A673 (cell line): ENCODE measurements around the gene MGARP. TPM values are rescaled to one million over a fixed set of nuclear protein-coding genes. Genes with fewer than 3 reads are reported as not detected.

Source experiments
- BruUV-seq: library from RNA; stranded (reverse); fragments of 400-500 nt; replicated peaks from 2 replicates; lab custom pipeline; 2021; lab: Mats Ljungman, UMichigan
- CTCF ChIA-PET: fragments of 300-600 bp; sonication (Branson Sonifier 250); formaldehyde crosslinking; loops from one replicate; lab custom pipeline; 2022; ENCODE audit warnings: antibody characterized with exemption; lab: Charles Lee
- POLR2A ChIA-PET: fragments of 300-600 bp; sonication (Branson Sonifier 250); formaldehyde crosslinking; loops from one replicate; lab custom pipeline; 2022; ENCODE audit warnings: antibody characterized with exemption; ENCODE audit not compliant: low non-redundant PET; lab: Charles Lee
- DNase-seq: peaks from one replicate; pipeline ENCODE4 v3.0.0-alpha.2; 2015; ENCODE audit warnings: low spot score
- H3K27ac ChIP-seq: fragments of 200-600 bp; sonication (generic); 2 replicates; pipeline ENCODE4 v1.5.1; 2016; ENCODE audit warnings: mixed run types, low read depth, mild to moderate bottlenecking, mixed read lengths, antibody characterized with exemption, low read length; ENCODE audit not compliant: poor library complexity, severe bottlenecking
- H3K27me3 ChIP-seq: fragments of 200-600 bp; sonication (generic); replicated peaks from 2 replicates; pipeline ENCODE4 v1.6.1; 2017; ENCODE audit warnings: mixed run types, low read depth, mild to moderate bottlenecking, mixed read lengths, antibody characterized with exemption, low read length; ENCODE audit not compliant: insufficient read depth, poor library complexity
- H3K36me3 ChIP-seq: fragments of 200-600 bp; sonication (generic); 2 replicates; pipeline ENCODE4 v1.6.1; 2016; ENCODE audit warnings: mixed run types, mild to moderate bottlenecking, mixed read lengths, antibody characterized with exemption, low read length; ENCODE audit not compliant: insufficient read depth, poor library complexity, severe bottlenecking
- H3K4me1 ChIP-seq: fragments of 200-600 bp; sonication (generic); 2 replicates; pipeline ENCODE4 v1.6.1; 2017; ENCODE audit warnings: mixed run types, mild to moderate bottlenecking, mixed read lengths, antibody characterized with exemption, low read length; ENCODE audit not compliant: insufficient read depth, poor library complexity, severe bottlenecking
- H3K4me3 ChIP-seq: fragments of 200-600 bp; sonication (generic); 2 replicates; pipeline ENCODE4 v1.5.1; 2016; ENCODE audit warnings: low read depth, mixed run types, mild to moderate bottlenecking, mixed read lengths, low read length; ENCODE audit not compliant: poor library complexity, severe bottlenecking
- H3K9me3 ChIP-seq: fragments of 200-600 bp; sonication (generic); 2 replicates; pipeline ENCODE4 v1.6.1; 2016; ENCODE audit warnings: mixed run types, low read depth, mild to moderate bottlenecking, mixed read lengths, antibody characterized with exemption, low read length; ENCODE audit not compliant: poor library complexity, severe bottlenecking
- CTCF ChIP-seq: fragments of 300-800, 200-600 bp; sonication (generic); conservative IDR thresholded peaks from 2 replicates; pipeline ENCODE4 v1.5.1; 2017; ENCODE audit warnings: low read depth, mild to moderate bottlenecking, antibody characterized with exemption, low read length, moderate library complexity, mixed read lengths
- EZH2 ChIP-seq: fragments of 200-600 bp; sonication (generic); IDR thresholded peaks from 2 replicates; pipeline ENCODE4 v1.6.1; 2017; ENCODE audit warnings: borderline replicate concordance, low read depth, mild to moderate bottlenecking, mixed read lengths, antibody characterized with exemption, low read length; ENCODE audit not compliant: poor library complexity, severe bottlenecking
- intact Hi-C: fragments of 100-400 bp; cut with micrococcal nuclease; formaldehyde crosslinking; loops from one replicate; pipeline ENCODE4 v1.10.0; 2022; ENCODE audit not compliant: unreplicated experiment
- total RNA-seq: library from RNA; stranded (reverse); gene quantifications from 2 replicates; pipeline ENCODE4 v1.2.3, GENCODE V29; 2021

MGARP gene
- total RNA-seq, 1 experiment from 2014 or later: 6.0 TPM

GRCh38 chr4:139227729-139228404, 52.2 kb downstream of the MGARP start:
- Histone ChIP-seq H3K9me3 (no peaks in the 10 kb centered on the region), H3K27ac (no peak overlapping the region), H3K36me3 (no peaks in the 10 kb centered on the region), H3K4me3 (no peak overlapping the region), H3K4me1 (peaks cover 23% of the 10 kb centered on the region), H3K27me3 (no peaks in the 10 kb centered on the region)
- BruUV-seq: no TSS peak
- no peak for DNase-seq
- ChIA-PET CTCF (interaction anchor here (1.0 to 1.3 kb wide), 2 partner anchors 15 to 68 kb away, joined by 3 to 6 read pairs; no protein-coding TSS in a partner anchor), POLR2A (no interaction called here)
- intact Hi-C loops: loop anchor here (2.0 kb wide), 1 partner anchor 67 kb away; no protein-coding TSS in a partner anchor
- TF ChIP-seq EZH2: no peak
- 0 out of 2 replicates have a peak, but pooled peaks have one; percentile 19 for TF ChIP-seq CTCF

GRCh38 chr4:139223682-139224317, 56.2 kb downstream of the MGARP start:
- peak overlapping the region; percentile 60 for H3K27ac ChIP-seq
- H3K27me3 ChIP-seq: no peaks in the 10 kb centered on the region
- peaks cover 31% of the 10 kb centered on the region for H3K4me1 ChIP-seq
- intact Hi-C loops: no loop called here
- ChIA-PET CTCF (interaction anchor here (0.6 to 1.0 kb wide), 2 partner anchors 37 to 72 kb away, joined by 3 read pairs; no protein-coding TSS in a partner anchor), POLR2A (interaction anchor here (0.7 kb wide), 1 partner anchor 35 kb away, joined by 4 read pairs; no protein-coding TSS in a partner anchor)
- H3K4me3 ChIP-seq: no peak overlapping the region
- no peaks in the 10 kb centered on the region for H3K36me3 ChIP-seq
- DNase-seq: peak; percentile 82
- TF ChIP-seq EZH2: no peak
- no peak for TF ChIP-seq CTCF
- H3K9me3 ChIP-seq: no peaks in the 10 kb centered on the region
- no TSS peak for BruUV-seq

- Histone ChIP-seq H3K27me3 (no peaks in the 10 kb centered on the region), H3K4me1 (peaks cover 36% of the 10 kb centered on the region), H3K9me3 (no peaks in the 10 kb centered on the region), H3K36me3 (no peaks in the 10 kb centered on the region), H3K4me3 (no peak overlapping the region), H3K27ac (peak overlapping the region; percentile 93)
- no peak for DNase-seq
- ChIA-PET CTCF (no interaction called here), POLR2A (no interaction called here)
- BruUV-seq: no TSS peak
- intact Hi-C loops: no loop called here
- TF ChIP-seq EZH2 (no peak), CTCF (no peak)
Observed at GRCh38 chr4:139222215-139222614, 57.8 kb downstream of the MGARP start.
